Endothelial cell of umbilical vein (primary cell): ENCODE results near the gene TSN. TPM values are rescaled to one million over a fixed set of nuclear protein-coding genes. Genes with fewer than 3 reads are reported as not detected.

ENCODE experiments used
- BruUV-seq: library from RNA; stranded (reverse); fragments of 400-500 nt; replicated peaks from 2 replicates; lab custom pipeline; 2021; lab: Mats Ljungman, UMichigan
- CTCF ChIA-PET: fragments of 300-600, 350-600 bp; sonication (Branson Sonifier 250); formaldehyde crosslinking; loops from one replicate; lab custom pipeline; 2021; ENCODE audit warnings: antibody characterized with exemption, inconsistent platforms; lab: Charles Lee
- POLR2A ChIA-PET: fragments of 300-600, 350-600 bp; sonication (Branson Sonifier 250); formaldehyde crosslinking; loops from one replicate; lab custom pipeline; 2021; ENCODE audit warnings: antibody characterized with exemption, inconsistent platforms; lab: Charles Lee
- DNase-seq: peaks from one replicate; pipeline ENCODE4 v3.0.0-alpha.2; 2011; ENCODE audit warnings: low read depth, low spot score
- FAIRE-seq: peaks from 2 replicates; lab custom pipeline; 2011; peaks lifted over from hg19 to GRCh38; lab: Jason Lieb, UNC
- H2AFZ ChIP-seq: 2 replicates; pipeline ENCODE4 v1.6.0; 2012; ENCODE audit warnings: low read depth, low read length, control low read depth, inconsistent platforms
- H3K27ac ChIP-seq: 2 replicates; pipeline ENCODE4 v1.5.1; 2011; ENCODE audit warnings: low read depth, mild to moderate bottlenecking, control low read depth, low read length, moderate library complexity; ENCODE audit not compliant: insufficient read depth
- H3K27me3 ChIP-seq, 2 experiments: 2 replicates each; pipeline versions ENCODE4 v1.6.0 to v1.6.1; 2011; ENCODE audit warnings: low read length in 2 of 2, mixed read lengths in 1 of 2; ENCODE audit not compliant: control insufficient read depth in 2 of 2, insufficient read depth in 2 of 2
- H3K36me3 ChIP-seq, 2 experiments: 2 replicates in 1 of 2; 3 replicates in 1 of 2; pipeline ENCODE4 v1.5.1; 2011; ENCODE audit warnings: low read length in 2 of 2, mild to moderate bottlenecking in 1 of 2, moderate library complexity in 1 of 2; ENCODE audit not compliant: control insufficient read depth in 2 of 2, insufficient read depth in 2 of 2; ENCODE audit errors: extremely low read depth in 1 of 2
- H3K4me1 ChIP-seq: 3 replicates; pipeline ENCODE4 v1.5.1; 2011; ENCODE audit warnings: mild to moderate bottlenecking, low read length; ENCODE audit not compliant: control insufficient read depth, insufficient read depth; ENCODE audit errors: extremely low read depth
- H3K4me2 ChIP-seq: 2 replicates; pipeline ENCODE4 v1.6.1; 2011; ENCODE audit warnings: low read length, control low read depth, mixed read lengths; ENCODE audit not compliant: insufficient read depth
- H3K4me3 ChIP-seq, 3 experiments: fragments of 200-600 bp in 1 of 3; sonication (generic), shearing (Covaris generic) in 1 of 3; replicated peaks in 1 of 3; 2 replicates each; pipeline ENCODE4 v1.5.1; 2011 to 2016; ENCODE audit warnings: control low read depth in 3 of 3, low read length in 3 of 3, mild to moderate bottlenecking in 2 of 3, inconsistent platforms in 1 of 3, low read depth in 1 of 3, moderate library complexity in 1 of 3; ENCODE audit not compliant: insufficient read depth in 1 of 3
- H3K79me2 ChIP-seq: 2 replicates; pipeline ENCODE4 v1.6.0; 2012; ENCODE audit warnings: low read length, inconsistent platforms; ENCODE audit not compliant: control insufficient read depth, insufficient read depth
- H3K9ac ChIP-seq: replicated peaks from 2 replicates; pipeline ENCODE3; 2011; ENCODE audit warnings: low read length, control low read depth; ENCODE audit not compliant: insufficient read depth; ENCODE audit errors: extremely low read depth
- H3K9me1 ChIP-seq: replicated peaks from 3 replicates; pipeline ENCODE4 v1.6.0; 2011; ENCODE audit warnings: mild to moderate bottlenecking, low read length; ENCODE audit not compliant: control insufficient read depth, insufficient read depth; ENCODE audit errors: extremely low read depth
- H3K9me3 ChIP-seq: replicated peaks from 2 replicates; pipeline ENCODE4 v1.5.1; 2012; ENCODE audit warnings: low read length, inconsistent platforms; ENCODE audit not compliant: control insufficient read depth, insufficient read depth
- H4K20me1 ChIP-seq: replicated peaks from 2 replicates; pipeline ENCODE3; 2011; ENCODE audit warnings: mild to moderate bottlenecking, low read length; ENCODE audit not compliant: control insufficient read depth, insufficient read depth; ENCODE audit errors: extremely low read depth
- EZH2 ChIP-seq: IDR thresholded peaks from 2 replicates; pipeline ENCODE4 v1.6.1; 2012; ENCODE audit warnings: borderline replicate concordance, low read depth, mild to moderate bottlenecking, moderate library complexity, low read length, inconsistent platforms; ENCODE audit not compliant: severe bottlenecking
- FOS ChIP-seq: IDR thresholded peaks from 2 replicates; pipeline ENCODE4 v1.6.1; 2011; ENCODE audit warnings: mild to moderate bottlenecking, low read length, moderate library complexity, borderline replicate concordance; ENCODE audit not compliant: insufficient read depth
- GATA2 ChIP-seq: IDR thresholded peaks from 2 replicates; pipeline ENCODE4 v1.7.0; 2011; ENCODE audit warnings: low read depth, mild to moderate bottlenecking, moderate library complexity, mixed read lengths, low read length; ENCODE audit not compliant: insufficient read length, insufficient read depth
- JUN ChIP-seq: IDR thresholded peaks from 2 replicates; pipeline ENCODE4 v1.6.1; 2011; ENCODE audit warnings: borderline replicate concordance, low read depth; ENCODE audit not compliant: insufficient read length, insufficient read depth
- MAX ChIP-seq: IDR thresholded peaks from 2 replicates; pipeline ENCODE4 v1.6.1; 2011; ENCODE audit not compliant: insufficient read depth, insufficient read length
- MYC ChIP-seq: IDR thresholded peaks from one replicate; pipeline ENCODE4 v1.6.1; 2011; ENCODE audit warnings: mild to moderate bottlenecking, low read depth, low read length
- POLR2A ChIP-seq: IDR thresholded peaks from 2 replicates; pipeline ENCODE4 v1.6.1; 2012; ENCODE audit warnings: low read depth, mild to moderate bottlenecking, control low read depth, low read length
- POLR2AphosphoS5 ChIP-seq: IDR thresholded peaks from 2 replicates; pipeline ENCODE4 v1.6.1; 2012; ENCODE audit warnings: low read depth, mild to moderate bottlenecking, control low read depth, low read length, moderate library complexity; ENCODE audit not compliant: insufficient read depth
- dilution Hi-C: fragments of 300-500 bp; cut with MboI; formaldehyde crosslinking; loops from one replicate; pipeline ENCODE4 v1.15.0; 2019; ENCODE audit warnings: low sequenced_read_pairs; ENCODE audit not compliant: extremely low pct_ligation_motif_present
- intact Hi-C: fragments of 100-400 bp; cut with micrococcal nuclease; formaldehyde crosslinking; loops from one replicate; pipeline ENCODE4 v1.10.0; 2022
- polyA plus RNA-seq, 4 experiments: library from polyadenylated mRNA; depleted of rRNA in 3 of 4; stranded (reverse) in 3 of 4; unstranded in 1 of 4; fragments of >200 nt; gene quantifications; 2 replicates each; pipeline versions ENCODE4 v1.2.1 to v1.2.3, GENCODE V29; 2011 to 2012; ENCODE audit warnings: missing spikeins in 1 of 4
- total RNA-seq: library from RNA; stranded (reverse); gene quantifications from 2 replicates; pipeline ENCODE4 v1.2.3, GENCODE V29; 2021
- TF ChIP-seq, protein P1 (sequence below), 2 donors: IDR thresholded peaks; 1 replicate in 1 of 2; 2 replicates in 1 of 2; pipeline ENCODE4 v1.5.1; 2011; ENCODE audit warnings: low read length in 2 of 2, mild to moderate bottlenecking in 2 of 2, moderate library complexity in 2 of 2, control low read depth in 1 of 2, inconsistent platforms in 1 of 2, low read depth in 1 of 2; ENCODE audit not compliant: insufficient read depth in 1 of 2; ENCODE audit errors: extremely low read depth in 1 of 2

The TSN gene
- total and polyA plus RNA-seq, 2 donors (not counting 3 experiments of a cell fraction or from before 2014, with no cell fraction given), result 33.2 to 76.1 TPM

DNA sequence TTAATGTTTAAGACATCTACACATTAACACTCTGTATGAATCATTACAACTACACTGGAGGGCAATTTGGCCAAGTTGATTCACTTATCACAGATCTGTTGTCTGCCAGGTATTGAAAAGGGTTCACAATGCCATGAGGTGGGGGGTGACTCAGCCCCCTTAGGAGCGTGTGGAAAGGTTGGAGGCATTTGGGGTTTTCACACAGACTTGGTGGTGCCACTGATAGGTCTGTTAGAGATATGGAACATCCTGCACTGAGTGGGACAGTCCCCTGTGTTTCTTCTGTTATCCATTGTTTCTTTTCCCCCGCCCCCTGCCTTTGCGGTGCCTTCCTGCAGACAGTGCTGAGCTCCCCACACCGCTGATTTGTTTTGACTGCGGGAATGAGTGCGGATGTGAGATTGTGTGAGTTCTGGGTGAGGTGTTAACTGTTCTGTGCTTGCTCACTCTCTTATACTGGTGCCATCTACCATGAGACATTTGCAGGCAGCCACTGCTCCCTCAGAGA, 9.3 kb upstream of the TSN start:
- Histone ChIP-seq H3K27me3 (peaks cover 0 to 3% of the 10 kb centered on the region in 2 experiments), H3K27ac (no peak overlapping the region), H3K36me3 (no peaks in the 10 kb centered on the region), H3K9ac (no peak overlapping the region), H3K79me2 (no peaks in the 10 kb centered on the region), H3K9me3 (no peaks in the 10 kb centered on the region), H2AFZ (no peak overlapping the region), H3K9me1 (no peaks in the 10 kb centered on the region), H3K4me1 (no peaks in the 10 kb centered on the region), H4K20me1 (no peaks in the 10 kb centered on the region), H3K4me2 (no peak overlapping the region), H3K4me3 (no peak overlapping the region)
- intact Hi-C loops, result loop anchor here (10.0 kb wide), 1 partner anchor 651 kb away; no protein-coding TSS in a partner anchor
- ChIA-PET POLR2A (no interaction called here), CTCF (no interaction called here)
- TF ChIP-seq JUN (no peak), POLR2AphosphoS5 (no peak), POLR2A (no peak), EZH2 (no peak), MYC (no peak), GATA2 (no peak), MAX (no peak), FOS (no peak)
- TF ChIP-seq, protein P1, sequence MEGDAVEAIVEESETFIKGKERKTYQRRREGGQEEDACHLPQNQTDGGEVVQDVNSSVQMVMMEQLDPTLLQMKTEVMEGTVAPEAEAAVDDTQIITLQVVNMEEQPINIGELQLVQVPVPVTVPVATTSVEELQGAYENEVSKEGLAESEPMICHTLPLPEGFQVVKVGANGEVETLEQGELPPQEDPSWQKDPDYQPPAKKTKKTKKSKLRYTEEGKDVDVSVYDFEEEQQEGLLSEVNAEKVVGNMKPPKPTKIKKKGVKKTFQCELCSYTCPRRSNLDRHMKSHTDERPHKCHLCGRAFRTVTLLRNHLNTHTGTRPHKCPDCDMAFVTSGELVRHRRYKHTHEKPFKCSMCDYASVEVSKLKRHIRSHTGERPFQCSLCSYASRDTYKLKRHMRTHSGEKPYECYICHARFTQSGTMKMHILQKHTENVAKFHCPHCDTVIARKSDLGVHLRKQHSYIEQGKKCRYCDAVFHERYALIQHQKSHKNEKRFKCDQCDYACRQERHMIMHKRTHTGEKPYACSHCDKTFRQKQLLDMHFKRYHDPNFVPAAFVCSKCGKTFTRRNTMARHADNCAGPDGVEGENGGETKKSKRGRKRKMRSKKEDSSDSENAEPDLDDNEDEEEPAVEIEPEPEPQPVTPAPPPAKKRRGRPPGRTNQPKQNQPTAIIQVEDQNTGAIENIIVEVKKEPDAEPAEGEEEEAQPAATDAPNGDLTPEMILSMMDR (IDR thresholded peaks at IDR 0.05; ENCODE audit: extremely low read depth in 1 of 2, insufficient read depth in 1 of 2, low read depth in 1 of 2, low read length in 2 of 2), result no peak
- dilution Hi-C loops, result no loop called here
- BruUV-seq, result no TSS peak
- no peak for DNase-seq
- FAIRE-seq, result no peak
